Measurements from ENCODE around the gene WDFY4. TPM values are rescaled to one million over a fixed set of nuclear protein-coding genes. Genes with fewer than 3 reads are reported as not detected.

Gene WDFY4
- total and polyA plus RNA-seq, 9 of the 15 experiments (the other 6 are each of a cell fraction or from before 2014, with no cell fraction given), result 0.01 to 0.02 (median 0.01) TPM; not detected in 6

- FAIRE-seq, result no peak
- H3K36me3 ChIP-seq (ENCODE audit: control insufficient read depth, insufficient read depth, low read length), result no peaks in the 10 kb centered on the region
Measured at GRCh38 chr10:48813825-48814224, 129.2 kb downstream of the WDFY4 start.

GRCh38 chr10:48814933-48815332 lies 130.3 kb downstream of the WDFY4 start:
- Histone ChIP-seq H3K4me1 (replicated peaks in 1 of 2; ENCODE audit: control insufficient read depth in 2 of 2, insufficient read depth in 2 of 2, low read length in 2 of 2) (no peaks in the 10 kb centered on the region), H3K79me2 (ENCODE audit: control insufficient read depth, insufficient read depth, low read length) (no peaks in the 10 kb centered on the region), H4K20me1 (replicated peaks; ENCODE audit: control insufficient read depth, insufficient read depth, low read length) (no peaks in the 10 kb centered on the region), H2AFZ (ENCODE audit: low read depth, low read length) (no peak overlapping the region), H3K27ac (ENCODE audit: extremely low read depth, low read depth, low read length) (no peak overlapping the region), H3K4me2 (ENCODE audit: insufficient read depth, low read length) (no peak overlapping the region), H3K9ac (ENCODE audit: insufficient read depth in 1 of 2, low read depth in 2 of 2, low read length in 2 of 2) (no peak overlapping the region), H3K9me3 (replicated peaks; ENCODE audit: control insufficient read depth, insufficient read depth, low read depth, low read length) (no peaks in the 10 kb centered on the region), H3K36me3 (ENCODE audit: control insufficient read depth, insufficient read depth, low read length) (no peaks in the 10 kb centered on the region), H3K4me3 (no peak overlapping the region), H3K9me1 (ENCODE audit: control insufficient read depth, insufficient read depth, low read length) (no peaks in the 10 kb centered on the region), H3K27me3 (ENCODE audit: control insufficient read depth in 2 of 2, insufficient read depth in 2 of 2, low read length in 2 of 2) (peaks cover 11 to 45% of the 10 kb centered on the region in 2 experiments; a peak in 4 of 5 replicates)
- in situ Hi-C loops (cut with MboI) (no loop called here), intact Hi-C loops (cut with micrococcal nuclease) (no loop called here)
- ATAC-seq (no peak), DNase-seq (ENCODE audit: extremely low read depth in 1 of 4, low spot score in 3 of 4) (no peak), FAIRE-seq (no peak)
- 0% methylated on average over 1 of the region's 1 CpG for WGBS (ENCODE audit: insufficient coverage, low coverage, missing lambda C conversion rate)
- POLR2A ChIA-PET, result no interaction called here
- no TSS peak for BruUV-seq (replicated peaks)
- CTCF ChIA-PET (ENCODE audit: low intra/inter-chr PET ratio), result interaction anchor here (1.3 kb wide), 1 partner anchor 157 kb away, joined by 3 read pairs; no protein-coding TSS in a partner anchor
- TF ChIP-seq, protein P1, sequence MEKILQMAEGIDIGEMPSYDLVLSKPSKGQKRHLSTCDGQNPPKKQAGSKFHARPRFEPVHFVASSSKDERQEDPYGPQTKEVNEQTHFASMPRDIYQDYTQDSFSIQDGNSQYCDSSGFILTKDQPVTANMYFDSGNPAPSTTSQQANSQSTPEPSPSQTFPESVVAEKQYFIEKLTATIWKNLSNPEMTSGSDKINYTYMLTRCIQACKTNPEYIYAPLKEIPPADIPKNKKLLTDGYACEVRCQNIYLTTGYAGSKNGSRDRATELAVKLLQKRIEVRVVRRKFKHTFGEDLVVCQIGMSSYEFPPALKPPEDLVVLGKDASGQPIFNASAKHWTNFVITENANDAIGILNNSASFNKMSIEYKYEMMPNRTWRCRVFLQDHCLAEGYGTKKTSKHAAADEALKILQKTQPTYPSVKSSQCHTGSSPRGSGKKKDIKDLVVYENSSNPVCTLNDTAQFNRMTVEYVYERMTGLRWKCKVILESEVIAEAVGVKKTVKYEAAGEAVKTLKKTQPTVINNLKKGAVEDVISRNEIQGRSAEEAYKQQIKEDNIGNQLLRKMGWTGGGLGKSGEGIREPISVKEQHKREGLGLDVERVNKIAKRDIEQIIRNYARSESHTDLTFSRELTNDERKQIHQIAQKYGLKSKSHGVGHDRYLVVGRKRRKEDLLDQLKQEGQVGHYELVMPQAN (IDR thresholded peaks at IDR 0.05; ENCODE audit: borderline replicate concordance), result no peak
- TF ChIP-seq THRAP3 (IDR thresholded peaks at IDR 0.05; ENCODE audit: borderline replicate concordance) (no peak), CREB3L1 (IDR thresholded peaks at IDR 0.05; ENCODE audit: borderline replicate concordance, low read depth) (no peak), EGR1 (conservative IDR thresholded peaks at IDR 0.05) (no peak), KLF1 (tag; IDR thresholded peaks at IDR 0.05) (no peak), SMARCB1 (IDR thresholded peaks at IDR 0.05; ENCODE audit: insufficient read length, low read depth) (no peak), CBX8 (IDR thresholded peaks at IDR 0.05; ENCODE audit: borderline replicate concordance, extremely low read depth, low read depth, low read length, poor library complexity, severe bottlenecking) (no peak), HMGN3 (IDR thresholded peaks at IDR 0.05; ENCODE audit: borderline replicate concordance, extremely low read depth, insufficient read length, low read depth, low read length) (no peak), BRD4 (IDR thresholded peaks at IDR 0.05) (no peak)

More at GRCh38 chr10:48813825-48814224, 129.2 kb downstream of the WDFY4 start:
- Histone ChIP-seq H3K79me2 (ENCODE audit: control insufficient read depth, insufficient read depth, low read length) (no peaks in the 10 kb centered on the region), H3K27ac (ENCODE audit: extremely low read depth, low read depth, low read length) (no peak overlapping the region), H3K9me3 (replicated peaks; ENCODE audit: control insufficient read depth, insufficient read depth, low read depth, low read length) (no peaks in the 10 kb centered on the region), H3K4me3 (no peak overlapping the region), H3K9ac (ENCODE audit: insufficient read depth in 1 of 2, low read depth in 2 of 2, low read length in 2 of 2) (no peak overlapping the region), H3K4me2 (ENCODE audit: insufficient read depth, low read length) (no peak overlapping the region), H3K27me3 (ENCODE audit: control insufficient read depth in 2 of 2, insufficient read depth in 2 of 2, low read length in 2 of 2) (peaks cover 6 to 34% of the 10 kb centered on the region in 2 experiments; a peak in 4 of 5 replicates), H4K20me1 (replicated peaks; ENCODE audit: control insufficient read depth, insufficient read depth, low read length) (no peaks in the 10 kb centered on the region), H3K4me1 (replicated peaks in 1 of 2; ENCODE audit: control insufficient read depth in 2 of 2, insufficient read depth in 2 of 2, low read length in 2 of 2) (no peaks in the 10 kb centered on the region), H3K9me1 (ENCODE audit: control insufficient read depth, insufficient read depth, low read length) (no peaks in the 10 kb centered on the region), H2AFZ (ENCODE audit: low read depth, low read length) (no peak overlapping the region)
- intact Hi-C loops (cut with micrococcal nuclease) (no loop called here), in situ Hi-C loops (cut with MboI) (no loop called here)
- TF ChIP-seq NR2F6 (CRISPR knock-in tag; IDR thresholded peaks at IDR 0.05) (no peak), NCOR1 (IDR thresholded peaks at IDR 0.05) (no peak), JUND (IDR thresholded peaks at IDR 0.05; ENCODE audit: borderline replicate concordance, low read depth, low read length) (no peak), JUND (tag; IDR thresholded peaks at IDR 0.05; ENCODE audit: borderline replicate concordance, low read depth, low read length) (no peak), FOXJ2 (tag; IDR thresholded peaks at IDR 0.05) (no peak), ZBTB1 (CRISPR knock-in tag; IDR thresholded peaks at IDR 0.05; ENCODE audit: borderline replicate concordance, low read depth) (no peak)
- POLR2A ChIA-PET, result no interaction called here
- BruUV-seq (replicated peaks), result no TSS peak
- 0% methylated on average over 3 of the region's 3 CpGs for WGBS (ENCODE audit: insufficient coverage, low coverage, missing lambda C conversion rate)
- no peak for DNase-seq (ENCODE audit: extremely low read depth in 1 of 4, low spot score in 3 of 4)
- no peak for ATAC-seq
- CTCF ChIA-PET (ENCODE audit: low intra/inter-chr PET ratio), result no interaction called here
